HCT116 (cell line): ENCODE measurements around the gene SCNN1B. TPM values are rescaled to one million over a fixed set of nuclear protein-coding genes. Genes with fewer than 3 reads are reported as not detected.
"Not testable (repeated sequence)": the region's sequence is repeated elsewhere in the genome, so short reads cannot be mapped to it uniquely, and the experiment has no call there.

Source experiments
- ATAC-seq: fragments of 200-7000 bp; cut with Tn5 transposase; 2 replicates; pipeline ENCODE4 v1.9.1; 2020; ENCODE audit warnings: mild to moderate bottlenecking, moderate library complexity
- BruUV-seq: library from RNA; stranded (reverse); fragments of 400-500 nt; replicated peaks from 2 replicates; lab custom pipeline; 2021; lab: Mats Ljungman, UMichigan
- CTCF ChIA-PET: fragments of 300-600 bp; sonication (Branson Sonifier 250); formaldehyde crosslinking; loops from one replicate; lab custom pipeline; 2021; ENCODE audit warnings: antibody characterized with exemption; lab: Charles Lee
- POLR2A ChIA-PET: fragments of 300-600, 350-600 bp; sonication (Branson Sonifier 250); formaldehyde crosslinking; loops from one replicate; lab custom pipeline; 2021; ENCODE audit warnings: antibody characterized with exemption; lab: Charles Lee
- RAD21 ChIA-PET, 2 experiments: fragments of 300-600 bp; sonication (Branson Sonifier 250); formaldehyde crosslinking; loops; one replicate each; lab custom pipeline; 2023; ENCODE audit warnings: low total read pairs in 2 of 2; ENCODE audit not compliant: uncharacterized antibody in 2 of 2, unreplicated experiment in 2 of 2, low non-redundant PET in 1 of 2; lab: Charles Lee
- DNase-seq: peaks from one replicate; pipeline ENCODE4 v3.0.0-alpha.2; 2010; ENCODE audit warnings: low read depth, low spot score
- H2AFZ ChIP-seq: fragments of 200-600 bp; shearing (Covaris generic), sonication (generic); 2 replicates; pipeline ENCODE4 v1.6.1; 2017; ENCODE audit warnings: low read depth, mixed run types, mixed read lengths, antibody characterized with exemption, low read length; ENCODE audit not compliant: poor library complexity, severe bottlenecking
- H3K27ac ChIP-seq: 2 replicates; pipeline ENCODE4 v1.5.1; 2012; ENCODE audit warnings: low read depth, low read length
- H3K27me3 ChIP-seq: fragments of 200-600 bp; sonication (generic); 2 replicates; pipeline ENCODE4 v1.6.1; 2016; ENCODE audit warnings: mixed run types, low read length, mixed read lengths; ENCODE audit not compliant: insufficient read depth
- H3K36me3 ChIP-seq, 2 experiments: fragments of 200-500 bp in 1 of 2; fragments of 200-600 bp in 1 of 2; sonication (Bioruptor generic) in 1 of 2; sonication (generic) in 1 of 2; 2 replicates each; pipeline versions ENCODE4 v1.5.1 to v1.6.1; 2014 to 2016; ENCODE audit warnings: low read length in 2 of 2, inconsistent platforms in 1 of 2, mixed read lengths in 1 of 2, mixed run types in 1 of 2; ENCODE audit not compliant: insufficient read depth in 2 of 2, control insufficient read depth in 1 of 2
- H3K4me1 ChIP-seq, 2 experiments: fragments of 200-600 bp in 1 of 2; sonication (generic) in 1 of 2; 2 replicates each; pipeline versions ENCODE4 v1.5.1 to v1.6.1; 2012 to 2017; ENCODE audit warnings: low read length in 2 of 2, inconsistent platforms in 1 of 2, mild to moderate bottlenecking in 1 of 2, mixed read lengths in 1 of 2, mixed run types in 1 of 2, moderate library complexity in 1 of 2; ENCODE audit not compliant: insufficient read depth in 2 of 2, control insufficient read depth in 1 of 2
- H3K4me2 ChIP-seq: fragments of 200-600 bp; sonication (generic); 2 replicates; pipeline ENCODE4 v1.6.1; 2017; ENCODE audit warnings: mixed run types, low read length, mixed read lengths
- H3K4me3 ChIP-seq, 2 experiments: fragments of 200-600 bp in 1 of 2; sonication (generic) in 1 of 2; replicated peaks in 1 of 2; 2 replicates each; pipeline ENCODE4 v1.5.1; 2011 to 2016; ENCODE audit warnings: low read length in 2 of 2, control low read depth in 1 of 2, low read depth in 1 of 2, mild to moderate bottlenecking in 1 of 2, mixed read lengths in 1 of 2, mixed run types in 1 of 2
- H3K79me2 ChIP-seq: fragments of 200-600 bp; sonication (generic); 2 replicates; pipeline ENCODE4 v1.6.1; 2017; ENCODE audit warnings: mild to moderate bottlenecking, mixed run types, low read length, moderate library complexity, mixed read lengths; ENCODE audit not compliant: insufficient read depth
- H3K9ac ChIP-seq: fragments of 200-600 bp; sonication (generic); 2 replicates; pipeline ENCODE4 v1.6.1; 2016; ENCODE audit warnings: low read length, mixed read lengths
- H3K9me2 ChIP-seq: fragments of 200-600 bp; sonication (generic), shearing (Covaris generic); 2 replicates; pipeline ENCODE4 v1.6.1; 2017; ENCODE audit warnings: mixed run types, mild to moderate bottlenecking, moderate library complexity; ENCODE audit not compliant: insufficient read depth
- H3K9me3 ChIP-seq, 2 experiments: fragments of 200-500 bp in 1 of 2; fragments of 200-600 bp in 1 of 2; sonication (Bioruptor generic) in 1 of 2; sonication (generic) in 1 of 2; 2 replicates each; pipeline ENCODE4 v1.6.1; 2014 to 2017; ENCODE audit warnings: low read length in 2 of 2, mixed read lengths in 2 of 2, inconsistent platforms in 1 of 2, low read depth in 1 of 2, mild to moderate bottlenecking in 1 of 2, mixed run types in 1 of 2, moderate library complexity in 1 of 2; ENCODE audit not compliant: control insufficient read depth in 1 of 2, insufficient read depth in 1 of 2
- H4K20me1 ChIP-seq: fragments of 200-600 bp; sonication (generic), shearing (Covaris generic); 2 replicates; pipeline ENCODE4 v1.6.1; 2017; ENCODE audit warnings: mixed run types, mild to moderate bottlenecking, moderate library complexity; ENCODE audit not compliant: insufficient read depth
- CBX3 ChIP-seq: IDR thresholded peaks from 2 replicates; pipeline ENCODE4 v1.6.1; 2012; ENCODE audit warnings: low read depth
- EGR1 ChIP-seq: IDR thresholded peaks from 2 replicates; pipeline ENCODE4 v1.6.1; 2012; ENCODE audit warnings: low read depth
- ELF1 ChIP-seq: IDR thresholded peaks from 2 replicates; pipeline ENCODE4 v1.6.1; 2012; ENCODE audit warnings: low read depth, borderline replicate concordance
- FOSL1 ChIP-seq: IDR thresholded peaks from 2 replicates; pipeline ENCODE4 v1.6.1; 2012; ENCODE audit warnings: low read depth
- MAX ChIP-seq: IDR thresholded peaks from 2 replicates; pipeline ENCODE4 v1.6.1; 2012
- SIN3A ChIP-seq: IDR thresholded peaks from 2 replicates; pipeline ENCODE4 v1.6.1; 2012; ENCODE audit warnings: low read depth
- SP1 ChIP-seq: IDR thresholded peaks from 2 replicates; pipeline ENCODE4 v1.6.1; 2012; ENCODE audit warnings: low read depth
- SRF ChIP-seq: IDR thresholded peaks from 2 replicates; pipeline ENCODE4 v1.6.1; 2012; ENCODE audit warnings: low read depth
- TCF7L2 ChIP-seq: IDR thresholded peaks from 2 replicates; pipeline ENCODE4 v1.7.0; 2011; ENCODE audit warnings: borderline replicate concordance, inconsistent platforms; ENCODE audit not compliant: insufficient read depth, insufficient read length; ENCODE audit errors: extremely low read depth
- ZBTB33 ChIP-seq: IDR thresholded peaks from 2 replicates; pipeline ENCODE4 v1.6.1; 2011; ENCODE audit warnings: mild to moderate bottlenecking, low read length, moderate library complexity; ENCODE audit not compliant: insufficient replicate concordance; ENCODE audit errors: extremely low read depth
- ZFX ChIP-seq: fragments of 450-650 bp; IDR thresholded peaks from 2 replicates; pipeline ENCODE4 v1.6.1; 2017
- intact Hi-C: fragments of 100-400 bp; cut with micrococcal nuclease; formaldehyde crosslinking; loops from 2 replicates; pipeline ENCODE4 v1.10.0; 2022
- total RNA-seq: library from RNA; stranded (reverse); gene quantifications from one replicate; pipeline ENCODE4 v1.2.1, GENCODE V29; 2021; ENCODE audit not compliant: unreplicated experiment

The SCNN1B gene
- total RNA-seq, 1 experiment from 2014 or later, result 0.37 TPM

- TF ChIP-seq ZFX (no peak), ZBTB33 (no peak), TCF7L2 (no peak)
These were observed 63.6 kb downstream of the SCNN1B start (continued) for GRCh38 chr16:23365602-23366240.

GRCh38 chr16:23366341-23366740 lies 64.2 kb downstream of the SCNN1B start:
- H3K4me2 ChIP-seq, H3K9me3 ChIP-seq, H3K4me3 ChIP-seq, H3K79me2 ChIP-seq, H2AFZ ChIP-seq, ATAC-seq, H3K9me2 ChIP-seq, RAD21 ChIA-PET, H3K9ac ChIP-seq, H3K27me3 ChIP-seq, H3K27ac ChIP-seq, CTCF ChIA-PET, H4K20me1 ChIP-seq, intact Hi-C loops, DNase-seq, BruUV-seq, POLR2A ChIA-PET, H3K36me3 ChIP-seq: not testable (repeated sequence)
- peaks cover 6 to 11% of the 10 kb centered on the region in 2 experiments; a peak in 3 of 4 replicates for H3K4me1 ChIP-seq

- no peak for ATAC-seq
- H3K9ac ChIP-seq, result no peak overlapping the region
- no peak overlapping the region for H3K27ac ChIP-seq
- CTCF ChIA-PET, result no interaction called here
- no peak for DNase-seq
- POLR2A ChIA-PET, result no interaction called here
- no TSS peak for BruUV-seq
- RAD21 ChIA-PET, result no interaction called here
- no peak overlapping the region for H2AFZ ChIP-seq
- no peaks in the 10 kb centered on the region for H3K79me2 ChIP-seq
- H3K36me3 ChIP-seq, result no peaks in the 10 kb centered on the region
- TF ChIP-seq FOSL1 (no peak), ELF1 (no peak), TCF7L2 (no peak), SIN3A (no peak), SP1 (no peak), MAX (no peak), CBX3 (no peak), SRF (no peak), EGR1 (no peak)
- H3K4me1 ChIP-seq, result peaks cover 6 to 11% of the 10 kb centered on the region in 2 experiments; a peak in 3 of 4 replicates
- no peak overlapping the region for H3K4me2 ChIP-seq
- intact Hi-C loops, result no loop called here
- no peaks in the 10 kb centered on the region for H4K20me1 ChIP-seq
- no peaks in the 10 kb centered on the region for H3K9me3 ChIP-seq
- no peaks in the 10 kb centered on the region for H3K9me2 ChIP-seq
- H3K4me3 ChIP-seq, result no peak overlapping the region
- no peaks in the 10 kb centered on the region for H3K27me3 ChIP-seq
These were observed 65.5 kb downstream of the SCNN1B start for GRCh38 chr16:23367564-23367963.
